ENCODE data around the gene DNAI4. TPM values are rescaled to one million over a fixed set of nuclear protein-coding genes. Genes with fewer than 3 reads are reported as not detected.

The DNAI4 gene
- total and polyA plus RNA-seq, 2 of the 4 experiments (the other 2 are of a cell fraction): 0.63 to 1.6 TPM

DNA sequence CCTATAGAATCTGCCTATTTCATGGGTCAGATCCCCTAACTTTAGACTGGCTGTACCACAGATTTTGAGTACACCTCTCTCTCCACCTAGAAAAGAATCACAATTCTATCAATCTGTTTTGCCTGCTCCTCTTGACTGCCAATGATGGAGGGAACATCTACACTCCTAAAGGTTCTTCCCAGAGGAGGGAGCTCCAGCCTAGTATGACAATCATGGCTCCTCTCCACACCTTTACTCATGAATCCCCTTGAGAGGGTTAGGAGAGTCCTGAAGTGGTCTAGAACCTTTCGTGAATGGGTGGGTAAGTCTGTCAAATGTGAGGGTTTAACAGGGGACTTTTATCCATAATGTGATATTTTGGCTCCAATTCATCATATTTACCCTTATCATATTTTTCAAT lies 48.0 kb downstream of the DNAI4 start:
- Histone ChIP-seq H3K36me3 (ENCODE audit: control insufficient read depth, insufficient read depth, low read length) (no peaks in the 10 kb centered on the region), H4K8ac (ENCODE audit: low read depth in 2 of 2, low read length in 2 of 2) (no peak overlapping the region), H4K20me1 (ENCODE audit: insufficient read depth, low read length) (no peaks in the 10 kb centered on the region), H2BK120ac (ENCODE audit: low read depth, low read length) (no peak overlapping the region), H2AFZ (replicated peaks; ENCODE audit: low read length, poor library complexity) (no peak overlapping the region), H2BK20ac (ENCODE audit: low read depth, low read length) (no peak overlapping the region), H3K4me2 (ENCODE audit: low read depth, low read length) (no peak overlapping the region), H3K4me3 (ENCODE audit: insufficient read depth, low read depth, low read length) (no peak overlapping the region), H3K18ac (ENCODE audit: low read depth, low read length) (no peak overlapping the region), H3K14ac (replicated peaks; ENCODE audit: low read depth, low read length) (no peak overlapping the region), H3K56ac (ENCODE audit: extremely low read depth, insufficient read depth, low read length) (no peak overlapping the region), H3K23ac (ENCODE audit: low read depth, low read length) (no peak overlapping the region), H3K4me1 (ENCODE audit: control insufficient read depth, insufficient read depth, low read length) (no peaks in the 10 kb centered on the region), H4K5ac (ENCODE audit: low read depth, low read length) (no peak overlapping the region), H2BK15ac (ENCODE audit: low read depth, low read length) (no peak overlapping the region), H3K79me1 (ENCODE audit: low read depth in 1 of 2, low read length in 2 of 2) (no peaks in the 10 kb centered on the region), H3K27me3 (ENCODE audit: control insufficient read depth, insufficient read depth, low read length) (no peaks in the 10 kb centered on the region), H2AK5ac (ENCODE audit: low read depth, low read length) (no peak overlapping the region), H3K4ac (ENCODE audit: low read depth, low read length) (no peak overlapping the region), H2BK5ac (ENCODE audit: low read depth, low read length, poor library complexity, severe bottlenecking) (no peak overlapping the region), H3K9ac (ENCODE audit: low read depth, low read length) (no peak overlapping the region), H3K9me3 (ENCODE audit: control insufficient read depth, insufficient read depth, low read length) (no peaks in the 10 kb centered on the region), H4K91ac (ENCODE audit: insufficient read depth, low read depth, low read length) (no peak overlapping the region), H3K9me1 (ENCODE audit: insufficient read depth, low read length) (no peaks in the 10 kb centered on the region), H2AK9ac (replicated peaks; ENCODE audit: low read depth, low read length, poor library complexity) (no peak overlapping the region), H3K27ac (ENCODE audit: insufficient read depth, low read length) (no peak overlapping the region)
- CTCF ChIA-PET: no interaction called here
- no CpG with 5 or more reads among the region's 1 CpG for WGBS, 2 experiments (ENCODE audit: extremely low coverage in 2 of 2, insufficient read length in 1 of 2)
- dilution Hi-C loops (cut with HindIII; ENCODE audit: low sequenced_read_pairs, unreplicated experiment): no loop called here
- POLR2A ChIA-PET (ENCODE audit: unreplicated experiment): no interaction called here
- intact Hi-C loops (cut with micrococcal nuclease): no loop called here
- BruUV-seq (replicated peaks): no TSS peak
- ATAC-seq (ENCODE audit: low read depth) (no peak), DNase-seq (no peak)
- TF ChIP-seq RAD21 (IDR thresholded peaks at IDR 0.05; ENCODE audit: low read length) (no peak), SMC3 (IDR thresholded peaks at IDR 0.05; ENCODE audit: low read depth, low read length) (no peak), MAFK (IDR thresholded peaks at IDR 0.05; ENCODE audit: low read depth, low read length) (no peak), POLR2A (IDR thresholded peaks at IDR 0.05; ENCODE audit: low read depth, low read length) (no peak), RFX5 (IDR thresholded peaks at IDR 0.05; ENCODE audit: low read depth, low read length) (no peak), RCOR1 (IDR thresholded peaks at IDR 0.05; ENCODE audit: insufficient replicate concordance, low read length) (no peak), NFE2L2 (IDR thresholded peaks at IDR 0.05; ENCODE audit: low read depth, low read length) (no peak), BHLHE40 (IDR thresholded peaks at IDR 0.05; ENCODE audit: low read depth, low read length) (no peak), CEBPB (IDR thresholded peaks at IDR 0.05; ENCODE audit: low read depth, low read length) (no peak), FOS (IDR thresholded peaks at IDR 0.05; ENCODE audit: low read depth, low read length) (no peak), MXI1 (IDR thresholded peaks at IDR 0.05; ENCODE audit: borderline replicate concordance, low read depth, low read length) (no peak)
- TF ChIP-seq, protein P1, sequence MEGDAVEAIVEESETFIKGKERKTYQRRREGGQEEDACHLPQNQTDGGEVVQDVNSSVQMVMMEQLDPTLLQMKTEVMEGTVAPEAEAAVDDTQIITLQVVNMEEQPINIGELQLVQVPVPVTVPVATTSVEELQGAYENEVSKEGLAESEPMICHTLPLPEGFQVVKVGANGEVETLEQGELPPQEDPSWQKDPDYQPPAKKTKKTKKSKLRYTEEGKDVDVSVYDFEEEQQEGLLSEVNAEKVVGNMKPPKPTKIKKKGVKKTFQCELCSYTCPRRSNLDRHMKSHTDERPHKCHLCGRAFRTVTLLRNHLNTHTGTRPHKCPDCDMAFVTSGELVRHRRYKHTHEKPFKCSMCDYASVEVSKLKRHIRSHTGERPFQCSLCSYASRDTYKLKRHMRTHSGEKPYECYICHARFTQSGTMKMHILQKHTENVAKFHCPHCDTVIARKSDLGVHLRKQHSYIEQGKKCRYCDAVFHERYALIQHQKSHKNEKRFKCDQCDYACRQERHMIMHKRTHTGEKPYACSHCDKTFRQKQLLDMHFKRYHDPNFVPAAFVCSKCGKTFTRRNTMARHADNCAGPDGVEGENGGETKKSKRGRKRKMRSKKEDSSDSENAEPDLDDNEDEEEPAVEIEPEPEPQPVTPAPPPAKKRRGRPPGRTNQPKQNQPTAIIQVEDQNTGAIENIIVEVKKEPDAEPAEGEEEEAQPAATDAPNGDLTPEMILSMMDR (conservative IDR thresholded peaks at IDR 0.05; ENCODE audit: low read depth, low read length): no peak
- TF ChIP-seq, protein P2, sequence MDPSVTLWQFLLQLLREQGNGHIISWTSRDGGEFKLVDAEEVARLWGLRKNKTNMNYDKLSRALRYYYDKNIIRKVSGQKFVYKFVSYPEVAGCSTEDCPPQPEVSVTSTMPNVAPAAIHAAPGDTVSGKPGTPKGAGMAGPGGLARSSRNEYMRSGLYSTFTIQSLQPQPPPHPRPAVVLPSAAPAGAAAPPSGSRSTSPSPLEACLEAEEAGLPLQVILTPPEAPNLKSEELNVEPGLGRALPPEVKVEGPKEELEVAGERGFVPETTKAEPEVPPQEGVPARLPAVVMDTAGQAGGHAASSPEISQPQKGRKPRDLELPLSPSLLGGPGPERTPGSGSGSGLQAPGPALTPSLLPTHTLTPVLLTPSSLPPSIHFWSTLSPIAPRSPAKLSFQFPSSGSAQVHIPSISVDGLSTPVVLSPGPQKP (IDR thresholded peaks at IDR 0.05; ENCODE audit: borderline replicate concordance, low read depth, low read length): no peak
- TF ChIP-seq, protein P3, sequence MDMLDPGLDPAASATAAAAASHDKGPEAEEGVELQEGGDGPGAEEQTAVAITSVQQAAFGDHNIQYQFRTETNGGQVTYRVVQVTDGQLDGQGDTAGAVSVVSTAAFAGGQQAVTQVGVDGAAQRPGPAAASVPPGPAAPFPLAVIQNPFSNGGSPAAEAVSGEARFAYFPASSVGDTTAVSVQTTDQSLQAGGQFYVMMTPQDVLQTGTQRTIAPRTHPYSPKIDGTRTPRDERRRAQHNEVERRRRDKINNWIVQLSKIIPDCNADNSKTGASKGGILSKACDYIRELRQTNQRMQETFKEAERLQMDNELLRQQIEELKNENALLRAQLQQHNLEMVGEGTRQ (IDR thresholded peaks at IDR 0.05; ENCODE audit: low read depth, low read length): no peak
- in situ Hi-C loops (cut with MboI; ENCODE audit: low sequenced_read_pairs): no loop called here

Data from IMR-90 (cell line).